Metanephros (tissue), 1 donor: ENCODE data around the gene MEGF9. TPM values are rescaled to one million over a fixed set of nuclear protein-coding genes. Genes with fewer than 3 reads are reported as not detected.

ENCODE experiments used
- total RNA-seq: library from RNA; depleted of rRNA; stranded (reverse); fragments of >200 nt; gene quantifications from one replicate; pipeline ENCODE4 v1.2.3, GENCODE V29; 2014

MEGF9 gene
- 14.0 TPM for total RNA-seq

DNA sequence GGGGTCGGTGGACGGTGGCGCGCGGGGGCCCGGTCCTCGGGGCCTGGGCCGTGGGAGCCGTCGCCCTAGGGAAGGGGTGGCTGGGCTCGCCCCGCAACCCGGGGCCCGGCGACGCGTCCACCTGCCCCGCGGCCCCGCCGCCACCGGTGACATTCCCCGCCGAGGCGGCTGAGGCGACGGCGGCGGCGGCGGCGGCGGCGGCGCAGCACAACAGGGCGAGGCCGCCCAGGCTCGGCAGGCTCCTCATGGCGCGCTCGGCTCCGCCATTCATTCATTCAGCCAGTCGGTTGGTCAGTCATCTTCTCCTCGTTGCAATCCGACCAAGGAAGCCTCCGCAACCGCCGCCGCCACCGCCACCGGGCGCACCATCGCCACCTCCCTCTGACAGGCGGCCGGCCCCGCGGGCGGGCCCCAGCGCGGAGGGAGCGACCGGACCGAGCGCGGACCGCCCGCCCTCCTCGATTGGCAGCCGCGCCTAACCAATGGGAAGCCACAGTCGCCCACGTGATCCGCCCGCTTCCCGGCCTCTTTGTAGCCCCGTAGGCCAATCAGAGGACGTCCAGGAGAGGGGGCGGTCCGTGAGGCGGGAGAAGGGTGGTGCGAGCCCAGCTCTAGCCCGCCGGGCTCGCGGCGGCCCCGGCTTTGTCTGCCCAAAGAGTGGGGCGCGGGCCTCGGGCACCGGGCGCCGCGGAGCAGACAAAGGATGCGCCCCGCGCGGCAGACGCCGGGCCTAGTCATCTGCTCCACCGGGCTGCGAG, at the start of gene MEGF9:
Gene MEGF9 (minus strand): TSS at position 383 of the 758 bp plus-strand sequence. CDS start 112 bp downstream, at position 271.

GRCh38 chr9:120580051-120580896, 134.0 kb downstream of the MEGF9 start, which contains the start of gene CDK5RAP2:
Gene CDK5RAP2 (minus strand): TSS chr9:120580167. CDS start chr9:120579978, 189 bp downstream.

Other genes starting within 250 kb of the MEGF9 start
- gene CDK5RAP2, start 134.3 kb downstream of the MEGF9 start, total RNA-seq, result 57.3 TPM
- gene FBXW2, start 78.9 kb upstream of the MEGF9 start, total RNA-seq, result 49.2 TPM
- 20.4 TPM for gene PSMD5, start 128.5 kb upstream of the MEGF9 start, total RNA-seq
- 22.4 TPM for gene PHF19, start 162.7 kb upstream of the MEGF9 start, total RNA-seq
- 5.2 TPM for gene TRAF1, start 212.3 kb upstream of the MEGF9 start, total RNA-seq